ENCODE measurements around the gene LYL1. TPM values are rescaled to one million over a fixed set of nuclear protein-coding genes. Genes with fewer than 3 reads are reported as not detected.
A peak's percentile ranks its signal among the peaks of the same experiment; 100 is the strongest.

The LYL1 gene
- total and polyA plus RNA-seq, 2 of the 13 experiments (the other 11 are each of a cell fraction or from before 2014, with no cell fraction given), result 0.75 to 0.92 TPM

GRCh38 chr19:13151605-13152355 lies 49.1 kb upstream of the LYL1 start (continued):
- TF ChIP-seq NPAS2 (CRISPR knock-in tag; IDR thresholded peaks at IDR 0.05; ENCODE audit: borderline replicate concordance), result no peak
- TF ChIP-seq, protein P1, sequence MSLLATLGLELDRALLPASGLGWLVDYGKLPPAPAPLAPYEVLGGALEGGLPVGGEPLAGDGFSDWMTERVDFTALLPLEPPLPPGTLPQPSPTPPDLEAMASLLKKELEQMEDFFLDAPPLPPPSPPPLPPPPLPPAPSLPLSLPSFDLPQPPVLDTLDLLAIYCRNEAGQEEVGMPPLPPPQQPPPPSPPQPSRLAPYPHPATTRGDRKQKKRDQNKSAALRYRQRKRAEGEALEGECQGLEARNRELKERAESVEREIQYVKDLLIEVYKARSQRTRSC (CRISPR knock-in tag; IDR thresholded peaks at IDR 0.05; ENCODE audit: low read depth), result no peak
- peak; percentile 66 for TF ChIP-seq YY1 (IDR thresholded peaks at IDR 0.05; ENCODE audit: insufficient read depth, insufficient replicate concordance, low read depth, low read length)
- TF ChIP-seq MLXIP (CRISPR knock-in tag; IDR thresholded peaks at IDR 0.05; ENCODE audit: borderline replicate concordance), result no peak; the same call in 1 of the 2 replicates
- TF ChIP-seq, protein P2, sequence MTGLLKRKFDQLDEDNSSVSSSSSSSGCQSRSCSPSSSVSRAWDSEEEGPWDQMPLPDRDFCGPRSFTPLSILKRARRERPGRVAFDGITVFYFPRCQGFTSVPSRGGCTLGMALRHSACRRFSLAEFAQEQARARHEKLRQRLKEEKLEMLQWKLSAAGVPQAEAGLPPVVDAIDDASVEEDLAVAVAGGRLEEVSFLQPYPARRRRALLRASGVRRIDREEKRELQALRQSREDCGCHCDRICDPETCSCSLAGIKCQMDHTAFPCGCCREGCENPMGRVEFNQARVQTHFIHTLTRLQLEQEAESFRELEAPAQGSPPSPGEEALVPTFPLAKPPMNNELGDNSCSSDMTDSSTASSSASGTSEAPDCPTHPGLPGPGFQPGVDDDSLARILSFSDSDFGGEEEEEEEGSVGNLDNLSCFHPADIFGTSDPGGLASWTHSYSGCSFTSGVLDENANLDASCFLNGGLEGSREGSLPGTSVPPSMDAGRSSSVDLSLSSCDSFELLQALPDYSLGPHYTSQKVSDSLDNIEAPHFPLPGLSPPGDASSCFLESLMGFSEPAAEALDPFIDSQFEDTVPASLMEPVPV (CRISPR knock-in tag; IDR thresholded peaks at IDR 0.05), result no peak
- TF ChIP-seq, protein P3, sequence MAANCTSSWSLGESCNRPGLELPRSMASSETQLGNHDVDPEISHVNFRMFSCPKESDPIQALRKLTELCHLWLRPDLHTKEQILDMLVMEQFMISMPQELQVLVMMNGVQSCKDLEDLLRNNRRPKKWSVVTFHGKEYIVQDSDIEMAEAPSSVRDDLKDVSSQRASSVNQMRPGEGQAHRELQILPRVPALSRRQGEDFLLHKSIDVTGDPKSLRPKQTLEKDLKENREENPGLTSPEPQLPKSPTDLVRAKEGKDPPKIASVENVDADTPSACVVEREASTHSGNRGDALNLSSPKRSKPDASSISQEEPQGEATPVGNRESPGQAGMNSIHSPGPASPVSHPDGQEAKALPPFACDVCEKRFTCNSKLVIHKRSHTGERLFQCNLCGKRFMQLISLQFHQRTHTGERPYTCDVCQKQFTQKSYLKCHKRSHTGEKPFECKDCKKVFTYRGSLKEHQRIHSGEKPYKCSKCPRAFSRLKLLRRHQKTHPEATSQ (CRISPR knock-in tag; IDR thresholded peaks at IDR 0.05; ENCODE audit: borderline replicate concordance), result no peak
- no peak for TF ChIP-seq GATAD2A (CRISPR knock-in tag; IDR thresholded peaks at IDR 0.05)
- TF ChIP-seq DMAP1 (CRISPR knock-in tag; IDR thresholded peaks at IDR 0.05), result peak; percentile 81
- TF ChIP-seq ZFYVE20 (CRISPR knock-in tag; IDR thresholded peaks at IDR 0.05; ENCODE audit: borderline replicate concordance, low read depth), result no peak
- TF ChIP-seq KDM2A (CRISPR knock-in tag; IDR thresholded peaks at IDR 0.05; ENCODE audit: borderline replicate concordance, low read depth), result peak; percentile 78
- peak; percentile 52; the same call in 1 of the 2 replicates for TF ChIP-seq NCOA2 (CRISPR knock-in tag; IDR thresholded peaks at IDR 0.05)
- no peak for TF ChIP-seq NFE2L2 (IDR thresholded peaks at IDR 0.05; ENCODE audit: low read length)
- TF ChIP-seq MTA1 (CRISPR knock-in tag; IDR thresholded peaks at IDR 0.05; ENCODE audit: borderline replicate concordance), result 0 out of 2 replicates have a peak, but pooled peaks have one; percentile 55
- no peak for TF ChIP-seq ZNF75D (CRISPR knock-in tag; IDR thresholded peaks at IDR 0.05; ENCODE audit: borderline replicate concordance)
- TF ChIP-seq, protein P4, sequence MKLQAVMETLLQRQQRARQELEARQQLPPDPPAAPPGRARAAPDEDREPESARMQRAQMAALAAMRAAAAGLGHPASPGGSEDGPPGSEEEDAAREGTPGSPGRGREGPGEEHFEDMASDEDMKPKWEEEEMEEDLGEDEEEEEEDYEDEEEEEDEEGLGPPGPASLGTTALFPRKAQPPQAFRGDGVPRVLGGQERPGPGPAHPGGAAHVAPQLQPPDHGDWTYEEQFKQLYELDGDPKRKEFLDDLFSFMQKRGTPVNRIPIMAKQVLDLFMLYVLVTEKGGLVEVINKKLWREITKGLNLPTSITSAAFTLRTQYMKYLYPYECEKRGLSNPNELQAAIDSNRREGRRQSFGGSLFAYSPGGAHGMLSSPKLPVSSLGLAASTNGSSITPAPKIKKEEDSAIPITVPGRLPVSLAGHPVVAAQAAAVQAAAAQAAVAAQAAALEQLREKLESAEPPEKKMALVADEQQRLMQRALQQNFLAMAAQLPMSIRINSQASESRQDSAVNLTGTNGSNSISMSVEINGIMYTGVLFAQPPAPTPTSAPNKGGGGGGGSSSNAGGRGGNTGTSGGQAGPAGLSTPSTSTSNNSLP (IDR thresholded peaks at IDR 0.05; ENCODE audit: low read depth, low read length), result no peak
- TF ChIP-seq HIVEP1 (CRISPR knock-in tag; IDR thresholded peaks at IDR 0.05), result 0 out of 2 replicates have a peak, but pooled peaks have one; percentile 57
- TF ChIP-seq, protein P5, sequence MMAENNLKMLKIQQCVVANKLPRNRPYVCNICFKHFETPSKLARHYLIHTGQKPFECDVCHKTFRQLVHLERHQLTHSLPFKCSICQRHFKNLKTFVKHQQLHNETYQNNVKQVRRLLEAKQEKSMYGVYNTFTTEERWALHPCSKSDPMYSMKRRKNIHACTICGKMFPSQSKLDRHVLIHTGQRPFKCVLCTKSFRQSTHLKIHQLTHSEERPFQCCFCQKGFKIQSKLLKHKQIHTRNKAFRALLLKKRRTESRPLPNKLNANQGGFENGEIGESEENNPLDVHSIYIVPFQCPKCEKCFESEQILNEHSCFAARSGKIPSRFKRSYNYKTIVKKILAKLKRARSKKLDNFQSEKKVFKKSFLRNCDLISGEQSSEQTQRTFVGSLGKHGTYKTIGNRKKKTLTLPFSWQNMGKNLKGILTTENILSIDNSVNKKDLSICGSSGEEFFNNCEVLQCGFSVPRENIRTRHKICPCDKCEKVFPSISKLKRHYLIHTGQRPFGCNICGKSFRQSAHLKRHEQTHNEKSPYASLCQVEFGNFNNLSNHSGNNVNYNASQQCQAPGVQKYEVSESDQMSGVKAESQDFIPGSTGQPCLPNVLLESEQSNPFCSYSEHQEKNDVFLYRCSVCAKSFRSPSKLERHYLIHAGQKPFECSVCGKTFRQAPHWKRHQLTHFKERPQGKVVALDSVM (CRISPR knock-in tag; IDR thresholded peaks at IDR 0.05), result no peak; the same call in none of the 2 replicates
- no peak for TF ChIP-seq EZH2 (conservative IDR thresholded peaks at IDR 0.05; ENCODE audit: low read depth, low read length)
